HEK293 (cell line): ENCODE measurements around the gene RAB1B.

Experiments
- BCL11A ChIP-seq: fragments of 450-650 bp; formaldehyde crosslinking; IDR thresholded peaks from 2 replicates; pipeline ENCODE4 v1.5.1; 2016; ENCODE audit warnings: low read depth, missing biosample characterization, missing genetic modification characterization
- BCL6B ChIP-seq: fragments of 450-650 bp; formaldehyde crosslinking; IDR thresholded peaks from 2 replicates; pipeline ENCODE4 v1.5.1; 2017; ENCODE audit warnings: missing biosample characterization, missing genetic modification characterization
- KLF7 ChIP-seq: fragments of 450-650 bp; formaldehyde crosslinking; IDR thresholded peaks from 2 replicates; pipeline ENCODE4 v1.5.1; 2016; ENCODE audit warnings: missing biosample characterization, missing genetic modification characterization, borderline replicate concordance
- OVOL3 ChIP-seq: fragments of 450-650 bp; formaldehyde crosslinking; IDR thresholded peaks from 2 replicates; pipeline ENCODE4 v1.5.1; 2016; ENCODE audit warnings: missing biosample characterization, missing genetic modification characterization
- SP2 ChIP-seq: fragments of 450-650 bp; formaldehyde crosslinking; IDR thresholded peaks from 2 replicates; pipeline ENCODE4 v1.5.1; 2016; ENCODE audit warnings: missing biosample characterization, missing genetic modification characterization
- SP3 ChIP-seq: fragments of 450-650 bp; formaldehyde crosslinking; IDR thresholded peaks from 2 replicates; pipeline ENCODE4 v1.5.1; 2016; ENCODE audit warnings: missing biosample characterization, missing genetic modification characterization
- ZBTB7A ChIP-seq: fragments of 450-650 bp; formaldehyde crosslinking; IDR thresholded peaks from 2 replicates; pipeline ENCODE4 v1.5.1; 2016; ENCODE audit warnings: low read depth, missing biosample characterization, missing genetic modification characterization
- ZIC2 ChIP-seq: fragments of 450-650 bp; formaldehyde crosslinking; IDR thresholded peaks from 2 replicates; pipeline ENCODE4 v1.5.1; 2016; ENCODE audit warnings: missing biosample characterization, missing genetic modification characterization
- ZNF211 ChIP-seq: fragments of 450-650 bp; formaldehyde crosslinking; IDR thresholded peaks from 2 replicates; pipeline ENCODE4 v1.5.1; 2016; ENCODE audit warnings: low read depth, missing biosample characterization, missing genetic modification characterization
- ZNF221 ChIP-seq: fragments of 450-650 bp; formaldehyde crosslinking; IDR thresholded peaks from 2 replicates; pipeline ENCODE4 v1.5.1; 2017; ENCODE audit warnings: missing biosample characterization, missing genetic modification characterization, borderline replicate concordance
- ZNF23 ChIP-seq: fragments of 450-650 bp; formaldehyde crosslinking; IDR thresholded peaks from 2 replicates; pipeline ENCODE4 v1.5.1; 2016; ENCODE audit warnings: missing biosample characterization, missing genetic modification characterization, borderline replicate concordance
- ZNF350 ChIP-seq: fragments of 450-650 bp; formaldehyde crosslinking; IDR thresholded peaks from 2 replicates; pipeline ENCODE4 v1.5.0; 2017; ENCODE audit warnings: missing biosample characterization, mild to moderate bottlenecking, missing genetic modification characterization
- ZNF37A ChIP-seq: fragments of 450-650 bp; IDR thresholded peaks from 2 replicates; pipeline ENCODE4 v1.5.1; 2018; ENCODE audit warnings: missing biosample characterization, missing genetic modification characterization
- ZNF391 ChIP-seq: fragments of 450-650 bp; formaldehyde crosslinking; IDR thresholded peaks from 2 replicates; pipeline ENCODE4 v1.5.1; 2016; ENCODE audit warnings: low read depth, missing biosample characterization, missing genetic modification characterization, borderline replicate concordance
- ZNF423 ChIP-seq: fragments of 450-650 bp; formaldehyde crosslinking; IDR thresholded peaks from 2 replicates; pipeline ENCODE4 v1.5.1; 2016; ENCODE audit warnings: missing biosample characterization, missing genetic modification characterization
- ZNF548 ChIP-seq: fragments of 450-650 bp; formaldehyde crosslinking; IDR thresholded peaks from 2 replicates; pipeline ENCODE4 v1.5.1; 2016; ENCODE audit warnings: missing biosample characterization, missing genetic modification characterization
- ZNF558 ChIP-seq: fragments of 450-650 bp; formaldehyde crosslinking; IDR thresholded peaks from 2 replicates; pipeline ENCODE4 v1.5.1; 2016; ENCODE audit warnings: missing biosample characterization, missing genetic modification characterization
- ZNF600 ChIP-seq: fragments of 450-650 bp; formaldehyde crosslinking; IDR thresholded peaks from 2 replicates; pipeline ENCODE4 v1.5.1; 2016; ENCODE audit warnings: missing biosample characterization, missing genetic modification characterization
- ZNF624 ChIP-seq: fragments of 450-650 bp; formaldehyde crosslinking; IDR thresholded peaks from 2 replicates; pipeline ENCODE4 v1.5.1; 2017; ENCODE audit warnings: missing biosample characterization, missing genetic modification characterization
- TF ChIP-seq, protein P1 (sequence below): fragments of 450-650 bp; formaldehyde crosslinking; IDR thresholded peaks from 2 replicates; pipeline ENCODE4 v1.5.1; 2017; ENCODE audit warnings: missing biosample characterization, missing genetic modification characterization
- TF ChIP-seq, protein P2 (sequence below): fragments of 450-650 bp; formaldehyde crosslinking; IDR thresholded peaks from 2 replicates; pipeline ENCODE4 v1.5.1; 2016; ENCODE audit warnings: missing biosample characterization, missing genetic modification characterization
- TF ChIP-seq, protein P3 (sequence below): fragments of 450-650 bp; formaldehyde crosslinking; IDR thresholded peaks from 2 replicates; pipeline ENCODE4 v1.5.1; 2016; ENCODE audit warnings: missing biosample characterization, missing genetic modification characterization
- TF ChIP-seq, protein P4 (sequence below): fragments of 450-650 bp; formaldehyde crosslinking; IDR thresholded peaks from 2 replicates; pipeline ENCODE4 v1.5.1; 2017; ENCODE audit warnings: missing biosample characterization, missing genetic modification characterization

The RAB1B gene

DNA sequence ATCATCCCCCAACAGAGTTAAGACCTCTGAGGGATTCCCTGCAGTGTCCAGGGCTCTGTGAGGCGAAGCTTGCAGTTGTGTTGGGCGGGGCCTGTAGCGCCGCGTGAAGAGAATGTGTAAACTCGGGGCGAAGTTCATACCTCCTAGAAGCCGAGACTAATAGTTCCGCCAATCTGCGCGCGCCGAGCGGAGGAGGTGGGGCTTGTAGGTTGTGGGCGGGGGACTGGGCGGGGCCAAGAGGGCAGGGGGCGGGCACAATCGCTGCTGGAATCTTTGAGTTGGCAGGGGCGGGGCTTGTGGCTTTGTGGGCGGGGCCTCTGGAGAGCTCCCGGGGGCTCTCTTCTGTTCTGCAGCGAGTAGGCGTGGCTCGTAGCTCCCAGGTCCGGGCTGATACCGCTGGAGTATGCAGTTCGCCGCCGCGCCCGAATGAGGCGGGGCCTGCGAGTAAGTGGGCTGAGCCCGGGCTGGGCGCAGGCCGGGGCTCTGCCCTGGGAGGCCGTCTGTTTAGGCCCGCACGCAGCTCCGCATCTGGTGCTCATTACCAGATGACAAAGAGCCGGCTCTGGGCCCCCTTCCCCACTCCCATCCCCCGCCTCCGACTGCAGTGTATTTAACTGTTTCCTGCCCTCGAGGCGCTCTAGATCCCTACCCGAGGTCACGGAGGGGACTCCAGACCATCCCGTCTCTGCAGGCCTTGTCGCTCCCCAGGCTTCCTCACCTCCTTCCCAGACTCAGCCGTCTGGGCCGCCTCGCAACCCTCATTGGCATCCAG, 44.3 kb downstream of the RAB1B start (continued):
- TF ChIP-seq ZNF391 (tag by site-specific recombination) (no peak), SP2 (tag by site-specific recombination) (peak; percentile 27), BCL11A (tag by site-specific recombination) (no peak), ZBTB7A (no peak), ZNF624 (tag by site-specific recombination) (no peak), ZNF548 (tag by site-specific recombination) (no peak), ZNF23 (no peak), ZNF600 (tag by site-specific recombination) (peak; percentile 53; the same call in 1 of the 2 replicates), ZNF350 (no peak), OVOL3 (tag by site-specific recombination) (no peak), KLF7 (tag by site-specific recombination) (no peak), ZNF423 (tag by site-specific recombination) (no peak), ZNF558 (tag by site-specific recombination) (no peak), ZNF37A (tag by site-specific recombination) (no peak), ZNF211 (tag by site-specific recombination) (no peak), ZIC2 (tag by site-specific recombination) (no peak), BCL6B (tag by site-specific recombination) (no peak), ZNF221 (tag by site-specific recombination) (no peak), SP3 (tag by site-specific recombination) (peak; percentile 9; the same call in 1 of the 2 replicates)
- TF ChIP-seq, protein P1, sequence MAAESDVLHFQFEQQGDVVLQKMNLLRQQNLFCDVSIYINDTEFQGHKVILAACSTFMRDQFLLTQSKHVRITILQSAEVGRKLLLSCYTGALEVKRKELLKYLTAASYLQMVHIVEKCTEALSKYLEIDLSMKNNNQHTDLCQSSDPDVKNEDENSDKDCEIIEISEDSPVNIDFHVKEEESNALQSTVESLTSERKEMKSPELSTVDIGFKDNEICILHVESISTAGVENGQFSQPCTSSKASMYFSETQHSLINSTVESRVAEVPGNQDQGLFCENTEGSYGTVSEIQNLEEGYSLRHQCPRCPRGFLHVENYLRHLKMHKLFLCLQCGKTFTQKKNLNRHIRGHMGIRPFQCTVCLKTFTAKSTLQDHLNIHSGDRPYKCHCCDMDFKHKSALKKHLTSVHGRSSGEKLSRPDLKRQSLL (tag by site-specific recombination): peak; percentile 63; the same call in 1 of the 2 replicates
- TF ChIP-seq, protein P2, sequence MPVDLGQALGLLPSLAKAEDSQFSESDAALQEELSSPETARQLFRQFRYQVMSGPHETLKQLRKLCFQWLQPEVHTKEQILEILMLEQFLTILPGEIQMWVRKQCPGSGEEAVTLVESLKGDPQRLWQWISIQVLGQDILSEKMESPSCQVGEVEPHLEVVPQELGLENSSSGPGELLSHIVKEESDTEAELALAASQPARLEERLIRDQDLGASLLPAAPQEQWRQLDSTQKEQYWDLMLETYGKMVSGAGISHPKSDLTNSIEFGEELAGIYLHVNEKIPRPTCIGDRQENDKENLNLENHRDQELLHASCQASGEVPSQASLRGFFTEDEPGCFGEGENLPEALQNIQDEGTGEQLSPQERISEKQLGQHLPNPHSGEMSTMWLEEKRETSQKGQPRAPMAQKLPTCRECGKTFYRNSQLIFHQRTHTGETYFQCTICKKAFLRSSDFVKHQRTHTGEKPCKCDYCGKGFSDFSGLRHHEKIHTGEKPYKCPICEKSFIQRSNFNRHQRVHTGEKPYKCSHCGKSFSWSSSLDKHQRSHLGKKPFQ (tag by site-specific recombination): no peak
- TF ChIP-seq, protein P3, sequence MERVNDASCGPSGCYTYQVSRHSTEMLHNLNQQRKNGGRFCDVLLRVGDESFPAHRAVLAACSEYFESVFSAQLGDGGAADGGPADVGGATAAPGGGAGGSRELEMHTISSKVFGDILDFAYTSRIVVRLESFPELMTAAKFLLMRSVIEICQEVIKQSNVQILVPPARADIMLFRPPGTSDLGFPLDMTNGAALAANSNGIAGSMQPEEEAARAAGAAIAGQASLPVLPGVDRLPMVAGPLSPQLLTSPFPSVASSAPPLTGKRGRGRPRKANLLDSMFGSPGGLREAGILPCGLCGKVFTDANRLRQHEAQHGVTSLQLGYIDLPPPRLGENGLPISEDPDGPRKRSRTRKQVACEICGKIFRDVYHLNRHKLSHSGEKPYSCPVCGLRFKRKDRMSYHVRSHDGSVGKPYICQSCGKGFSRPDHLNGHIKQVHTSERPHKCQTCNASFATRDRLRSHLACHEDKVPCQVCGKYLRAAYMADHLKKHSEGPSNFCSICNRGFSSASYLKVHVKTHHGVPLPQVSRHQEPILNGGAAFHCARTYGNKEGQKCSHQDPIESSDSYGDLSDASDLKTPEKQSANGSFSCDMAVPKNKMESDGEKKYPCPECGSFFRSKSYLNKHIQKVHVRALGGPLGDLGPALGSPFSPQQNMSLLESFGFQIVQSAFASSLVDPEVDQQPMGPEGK (tag by site-specific recombination): peak; percentile 25
- TF ChIP-seq, protein P4, sequence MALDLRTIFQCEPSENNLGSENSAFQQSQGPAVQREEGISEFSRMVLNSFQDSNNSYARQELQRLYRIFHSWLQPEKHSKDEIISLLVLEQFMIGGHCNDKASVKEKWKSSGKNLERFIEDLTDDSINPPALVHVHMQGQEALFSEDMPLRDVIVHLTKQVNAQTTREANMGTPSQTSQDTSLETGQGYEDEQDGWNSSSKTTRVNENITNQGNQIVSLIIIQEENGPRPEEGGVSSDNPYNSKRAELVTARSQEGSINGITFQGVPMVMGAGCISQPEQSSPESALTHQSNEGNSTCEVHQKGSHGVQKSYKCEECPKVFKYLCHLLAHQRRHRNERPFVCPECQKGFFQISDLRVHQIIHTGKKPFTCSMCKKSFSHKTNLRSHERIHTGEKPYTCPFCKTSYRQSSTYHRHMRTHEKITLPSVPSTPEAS (tag by site-specific recombination): no peak
- TF ChIP-seq, all 188 proteins: peak for 12
